Osteoblast (primary cell): ENCODE results near the gene TNIK. TPM values are rescaled to one million over a fixed set of nuclear protein-coding genes. Genes with fewer than 3 reads are reported as not detected.

Source experiments
- DNase-seq: peaks from one replicate; pipeline ENCODE4 v3.0.0; 2011; ENCODE audit warnings: low spot score, mixed read lengths; ENCODE audit not compliant: insufficient read length; ENCODE audit errors: missing footprints
- H2AFZ ChIP-seq: 2 replicates; pipeline ENCODE4 v1.6.0; 2011; ENCODE audit warnings: mild to moderate bottlenecking, low read length
- H3K27ac ChIP-seq: 2 replicates; pipeline ENCODE4 v1.5.1; 2011; ENCODE audit warnings: mild to moderate bottlenecking, low read depth, low read length, moderate library complexity
- H3K27me3 ChIP-seq: 2 replicates; pipeline ENCODE4 v1.6.0; 2012; ENCODE audit warnings: mild to moderate bottlenecking, control low read depth, inconsistent platforms, low read length, moderate library complexity; ENCODE audit not compliant: insufficient read depth
- H3K36me3 ChIP-seq: 2 replicates; pipeline ENCODE4 v1.5.1; 2011; ENCODE audit warnings: mild to moderate bottlenecking, low read length, control low read depth, moderate library complexity; ENCODE audit not compliant: insufficient read depth
- H3K4me1 ChIP-seq: 2 replicates; pipeline ENCODE4 v1.5.1; 2011; ENCODE audit warnings: mild to moderate bottlenecking, low read length, control low read depth, moderate library complexity; ENCODE audit not compliant: insufficient read depth
- H3K4me2 ChIP-seq: 2 replicates; pipeline ENCODE4 v1.6.0; 2011; ENCODE audit warnings: mild to moderate bottlenecking, low read length; ENCODE audit not compliant: insufficient read depth
- H3K4me3 ChIP-seq: fragments of 200-600 bp; sonication (generic); 3 replicates; pipeline ENCODE4 v1.5.1; 2012; ENCODE audit warnings: mild to moderate bottlenecking, low read length, inconsistent platforms; ENCODE audit not compliant: insufficient read depth
- H3K79me2 ChIP-seq: 2 replicates; pipeline ENCODE4 v1.6.0; 2012; ENCODE audit warnings: mild to moderate bottlenecking, low read length, control low read depth, inconsistent platforms; ENCODE audit not compliant: insufficient read depth
- H3K9me3 ChIP-seq: 2 replicates; pipeline ENCODE4 v1.5.1; 2011; ENCODE audit warnings: low read depth, low read length, control low read depth
- H4K20me1 ChIP-seq: 2 replicates; pipeline ENCODE4 v1.6.0; 2012; ENCODE audit warnings: mild to moderate bottlenecking, low read length, control low read depth; ENCODE audit not compliant: insufficient read depth
- total RNA-seq: library from RNA; depleted of rRNA; stranded (reverse); fragments of >200 nt; gene quantifications from 2 replicates; pipeline ENCODE4 v1.2.3, GENCODE V29; 2012
- TF ChIP-seq, protein P1 (sequence below): IDR thresholded peaks from 2 replicates; pipeline ENCODE4 v1.5.1; 2011; ENCODE audit warnings: mild to moderate bottlenecking, low read depth, low read length, moderate library complexity; ENCODE audit errors: extremely low read depth

TNIK gene
- total RNA-seq, 1 donor, result 7.6 TPM

DNA sequence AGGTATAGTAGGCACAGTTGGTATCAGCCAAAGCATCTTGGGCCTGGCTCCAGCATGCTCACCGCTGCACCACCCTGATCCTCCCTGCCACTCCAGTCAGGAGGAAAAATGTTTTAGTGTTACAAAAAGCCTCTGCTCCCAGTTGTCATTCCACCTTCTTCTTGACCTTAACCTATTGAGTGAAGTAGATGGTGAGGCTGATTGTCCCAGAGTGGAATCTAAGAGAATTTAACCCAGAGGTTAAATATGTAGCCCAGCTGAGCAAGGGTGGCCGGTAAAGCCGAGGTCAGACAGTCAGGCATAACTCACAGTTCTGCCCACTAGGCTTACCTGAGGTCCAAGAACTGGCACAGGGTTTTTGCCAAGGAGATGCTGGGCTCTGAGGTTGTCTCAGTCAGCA lies 30.7 kb upstream of the TNIK start:
- Histone ChIP-seq H3K4me2 (no peak overlapping the region), H3K27me3 (peaks cover 3% of the 10 kb centered on the region), H3K4me3 (no peak overlapping the region), H3K4me1 (no peaks in the 10 kb centered on the region), H3K9me3 (no peaks in the 10 kb centered on the region), H3K27ac (no peak overlapping the region), H4K20me1 (no peaks in the 10 kb centered on the region), H3K79me2 (no peaks in the 10 kb centered on the region), H3K36me3 (no peaks in the 10 kb centered on the region), H2AFZ (no peak overlapping the region)
- TF ChIP-seq, protein P1, sequence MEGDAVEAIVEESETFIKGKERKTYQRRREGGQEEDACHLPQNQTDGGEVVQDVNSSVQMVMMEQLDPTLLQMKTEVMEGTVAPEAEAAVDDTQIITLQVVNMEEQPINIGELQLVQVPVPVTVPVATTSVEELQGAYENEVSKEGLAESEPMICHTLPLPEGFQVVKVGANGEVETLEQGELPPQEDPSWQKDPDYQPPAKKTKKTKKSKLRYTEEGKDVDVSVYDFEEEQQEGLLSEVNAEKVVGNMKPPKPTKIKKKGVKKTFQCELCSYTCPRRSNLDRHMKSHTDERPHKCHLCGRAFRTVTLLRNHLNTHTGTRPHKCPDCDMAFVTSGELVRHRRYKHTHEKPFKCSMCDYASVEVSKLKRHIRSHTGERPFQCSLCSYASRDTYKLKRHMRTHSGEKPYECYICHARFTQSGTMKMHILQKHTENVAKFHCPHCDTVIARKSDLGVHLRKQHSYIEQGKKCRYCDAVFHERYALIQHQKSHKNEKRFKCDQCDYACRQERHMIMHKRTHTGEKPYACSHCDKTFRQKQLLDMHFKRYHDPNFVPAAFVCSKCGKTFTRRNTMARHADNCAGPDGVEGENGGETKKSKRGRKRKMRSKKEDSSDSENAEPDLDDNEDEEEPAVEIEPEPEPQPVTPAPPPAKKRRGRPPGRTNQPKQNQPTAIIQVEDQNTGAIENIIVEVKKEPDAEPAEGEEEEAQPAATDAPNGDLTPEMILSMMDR, result no peak
- DNase-seq, result no peak

DNA sequence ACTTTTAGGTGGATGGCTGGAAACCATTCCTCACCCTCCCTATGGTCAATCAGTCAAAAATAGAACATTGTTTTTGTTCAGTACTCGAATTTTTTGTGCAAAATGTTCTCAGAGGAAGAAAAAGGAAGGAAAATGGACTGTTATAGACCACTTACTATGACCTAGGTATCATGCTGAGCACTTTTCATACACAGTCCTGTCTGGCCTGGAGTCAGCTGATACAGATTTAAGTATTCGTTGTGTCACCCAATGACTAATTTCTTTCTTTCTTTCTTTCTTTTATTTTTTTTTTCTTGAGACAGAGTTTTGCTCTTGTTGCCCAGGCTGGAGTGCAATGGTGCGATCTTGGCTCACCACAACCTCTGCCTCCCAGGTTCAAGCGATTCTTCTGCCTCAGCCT lies 29.1 kb upstream of the TNIK start:
- Histone ChIP-seq H2AFZ (no peak overlapping the region), H4K20me1 (no peaks in the 10 kb centered on the region), H3K27ac (no peak overlapping the region), H3K4me2 (no peak overlapping the region), H3K4me3 (no peak overlapping the region), H3K9me3 (no peaks in the 10 kb centered on the region), H3K27me3 (peaks cover 5% of the 10 kb centered on the region), H3K79me2 (no peaks in the 10 kb centered on the region), H3K4me1 (no peaks in the 10 kb centered on the region), H3K36me3 (no peaks in the 10 kb centered on the region)
- no peak for DNase-seq
- TF ChIP-seq, protein P1, result no peak

DNA sequence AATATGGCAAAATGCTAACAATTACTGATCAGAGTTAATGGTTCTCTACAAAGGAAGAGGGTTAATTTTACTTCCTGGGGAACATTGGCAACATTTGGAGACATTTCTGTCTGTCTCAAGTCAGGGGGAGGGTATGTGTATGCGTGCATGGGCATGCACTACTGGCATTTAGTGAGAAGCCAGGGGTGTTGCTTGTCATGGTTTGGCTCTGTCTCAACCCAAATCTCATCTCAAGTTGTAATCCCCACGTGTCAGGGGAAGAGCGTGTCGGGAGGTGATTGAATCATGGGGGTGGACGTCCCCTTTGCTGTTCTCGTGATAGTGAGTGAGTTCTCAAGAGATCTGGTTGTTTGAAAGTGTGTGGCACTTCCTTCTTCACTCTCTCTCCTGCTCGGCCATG lies 28.3 kb upstream of the TNIK start:
- H3K4me3 ChIP-seq, result no peak overlapping the region
- H3K36me3 ChIP-seq, result no peaks in the 10 kb centered on the region
- peaks cover 8% of the 10 kb centered on the region for H3K27me3 ChIP-seq
- no peaks in the 10 kb centered on the region for H3K9me3 ChIP-seq
- TF ChIP-seq, protein P1, result no peak
- H3K4me1 ChIP-seq, result no peaks in the 10 kb centered on the region
- H3K27ac ChIP-seq, result no peak overlapping the region
- no peak for DNase-seq
- no peak overlapping the region for H3K4me2 ChIP-seq
- H4K20me1 ChIP-seq, result no peaks in the 10 kb centered on the region
- no peak overlapping the region for H2AFZ ChIP-seq
- H3K79me2 ChIP-seq, result no peaks in the 10 kb centered on the region

DNA sequence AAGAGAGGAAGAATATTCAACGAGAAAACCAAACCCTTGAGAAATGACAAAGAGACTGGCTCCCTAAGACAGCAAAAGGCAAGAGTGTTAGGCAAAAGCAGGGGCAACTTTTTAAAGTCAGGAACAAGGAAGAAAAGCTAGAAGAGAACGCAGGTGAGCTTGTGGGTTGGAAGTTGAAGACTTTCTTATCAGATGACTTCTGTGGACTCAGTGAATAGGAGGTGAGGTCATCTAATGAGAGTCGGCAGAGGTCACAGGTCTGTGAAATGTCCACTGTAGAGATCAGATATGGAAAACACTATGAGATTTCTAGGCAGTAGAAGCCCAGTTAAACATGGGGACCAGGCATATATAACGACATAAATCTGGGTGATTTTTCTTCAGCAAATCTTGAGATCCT lies 27.2 kb upstream of the TNIK start:
- DNase-seq, result no peak
- Histone ChIP-seq H3K4me2 (no peak overlapping the region), H3K4me3 (no peak overlapping the region), H3K79me2 (no peaks in the 10 kb centered on the region), H3K36me3 (no peaks in the 10 kb centered on the region), H4K20me1 (no peaks in the 10 kb centered on the region), H2AFZ (no peak overlapping the region), H3K4me1 (no peaks in the 10 kb centered on the region), H3K27ac (no peak overlapping the region), H3K9me3 (no peaks in the 10 kb centered on the region), H3K27me3 (peaks cover 8% of the 10 kb centered on the region)
- TF ChIP-seq, protein P1, result no peak
